Hepatocyte (in vitro differentiated cells): Measurements from ENCODE around the gene HMCN1.

ENCODE experiments used
- CTCF ChIP-seq: fragments of 200-600 bp; sonication (generic); IDR thresholded peaks from 2 replicates; pipeline ENCODE4 v1.5.1; 2016; ENCODE audit warnings: antibody characterized with exemption, mild to moderate bottlenecking; ENCODE audit not compliant: poor library complexity
- EZH2 ChIP-seq: fragments of 200-600 bp; sonication (generic); IDR thresholded peaks from 2 replicates; pipeline ENCODE4 v1.6.1; 2016; ENCODE audit warnings: antibody characterized with exemption, mild to moderate bottlenecking, borderline replicate concordance
- EZH2phosphoT487 ChIP-seq: fragments of 200-600 bp; sonication (generic); IDR thresholded peaks from one replicate; pipeline ENCODE4 v1.6.1; 2018; ENCODE audit warnings: antibody characterized with exemption, mild to moderate bottlenecking, low read depth, moderate library complexity; ENCODE audit not compliant: unreplicated experiment, severe bottlenecking

- TF ChIP-seq CTCF (no peak), EZH2 (no peak), EZH2phosphoT487 (no peak)
Measured at GRCh38 chr1:186094172-186094571, 360.0 kb downstream of the HMCN1 start.
